ENCODE results near the gene CAMTA1. TPM values are rescaled to one million over a fixed set of nuclear protein-coding genes. Genes with fewer than 3 reads are reported as not detected.
"Not testable (repeated sequence)": the region's sequence is repeated elsewhere in the genome, so short reads cannot be mapped to it uniquely, and the experiment has no call there.

Gene CAMTA1
- polyA plus RNA-seq, 1 donor from 2014 or later, result 79.0 TPM

- Mint-ChIP-seq H3K27ac (no peak overlapping the region), H3K27me3 (peaks cover 17% of the 10 kb centered on the region), H3K4me3 (no peak overlapping the region), H3K36me3 (no peaks in the 10 kb centered on the region), H3K9me3 (peaks cover 0 to 4% (median 3%) of the 10 kb centered on the region in 3 donors), H3K4me1 (no peaks in the 10 kb centered on the region)
These were observed 127.8 kb downstream of the CAMTA1 start for GRCh38 chr1:6913086-6913485.

GRCh38 chr1:6914706-6915105 is 129.5 kb downstream of the CAMTA1 start:
- H3K27me3 Mint-ChIP-seq, result peaks cover 19% of the 10 kb centered on the region

GRCh38 chr1:6915999-6916565 is 130.8 kb downstream of the CAMTA1 start:
- H3K36me3 Mint-ChIP-seq, result no peaks in the 10 kb centered on the region
- no peaks in the 10 kb centered on the region for H3K4me1 Mint-ChIP-seq
- H3K27ac Mint-ChIP-seq, result no peak overlapping the region
- peaks cover 0 to 4% (median 3%) of the 10 kb centered on the region in 3 donors for H3K9me3 Mint-ChIP-seq
- H3K27me3 Mint-ChIP-seq, result peaks cover 19% of the 10 kb centered on the region
- H3K4me3 Mint-ChIP-seq, result no peak overlapping the region

More at GRCh38 chr1:6914706-6915105, 129.5 kb downstream of the CAMTA1 start:
- Mint-ChIP-seq H3K36me3 (no peaks in the 10 kb centered on the region), H3K4me3 (no peak overlapping the region), H3K4me1 (no peaks in the 10 kb centered on the region), H3K27ac (no peak overlapping the region), H3K9me3 (peaks cover 0 to 4% (median 3%) of the 10 kb centered on the region in 3 donors)

- Mint-ChIP-seq H3K27me3 (peaks cover 17% of the 10 kb centered on the region), H3K36me3 (no peaks in the 10 kb centered on the region), H3K4me1 (no peaks in the 10 kb centered on the region), H3K9me3 (peaks cover 0 to 4% (median 3%) of the 10 kb centered on the region in 3 donors), H3K4me3 (no peak overlapping the region), H3K27ac (no peak overlapping the region)
These were observed 131.8 kb downstream of the CAMTA1 start for GRCh38 chr1:6917067-6917466.

GRCh38 chr1:6918186-6918924 is 133.1 kb downstream of the CAMTA1 start:
- Mint-ChIP-seq H3K4me1 (no peaks in the 10 kb centered on the region), H3K27ac (peak overlapping the region in 1 of 3 donors; percentile 84), H3K36me3 (no peaks in the 10 kb centered on the region), H3K4me3 (no peak overlapping the region), H3K27me3 (peaks cover 16% of the 10 kb centered on the region), H3K9me3 (peaks cover 0 to 3% (median 3%) of the 10 kb centered on the region in 3 donors)

GRCh38 chr1:6918925-6919511 is 133.8 kb downstream of the CAMTA1 start:
- Mint-ChIP-seq H3K4me3 (no peak overlapping the region), H3K27me3 (peaks cover 13% of the 10 kb centered on the region), H3K9me3 (no peaks in the 10 kb centered on the region), H3K27ac (no peak overlapping the region), H3K4me1 (no peaks in the 10 kb centered on the region), H3K36me3 (peaks cover 1% of the 10 kb centered on the region)

- H3K36me3 Mint-ChIP-seq, H3K4me3 Mint-ChIP-seq, H3K27me3 Mint-ChIP-seq, H3K9me3 Mint-ChIP-seq, H3K27ac Mint-ChIP-seq, H3K4me1 Mint-ChIP-seq: not testable (repeated sequence)
These were observed 136.3 kb downstream of the CAMTA1 start for GRCh38 chr1:6921506-6921905.

- H3K4me3 Mint-ChIP-seq, result no peak overlapping the region
- no peaks in the 10 kb centered on the region for H3K4me1 Mint-ChIP-seq
- no peak overlapping the region for H3K27ac Mint-ChIP-seq
- peaks cover 2% of the 10 kb centered on the region for H3K36me3 Mint-ChIP-seq
- H3K27me3 Mint-ChIP-seq, result peaks cover 4% of the 10 kb centered on the region
- H3K9me3 Mint-ChIP-seq, result no peaks in the 10 kb centered on the region
These were observed 137.1 kb downstream of the CAMTA1 start for GRCh38 chr1:6922096-6922931.

- Mint-ChIP-seq H3K4me3 (no peak overlapping the region), H3K4me1 (no peaks in the 10 kb centered on the region), H3K9me3 (no peaks in the 10 kb centered on the region), H3K36me3 (peaks cover 2% of the 10 kb centered on the region), H3K27me3 (peaks cover 4% of the 10 kb centered on the region), H3K27ac (no peak overlapping the region)
These were observed 137.8 kb downstream of the CAMTA1 start for GRCh38 chr1:6923012-6923411.

- H3K27ac Mint-ChIP-seq, result no peak overlapping the region
- H3K9me3 Mint-ChIP-seq, result no peaks in the 10 kb centered on the region
- H3K36me3 Mint-ChIP-seq, result peaks cover 2% of the 10 kb centered on the region
- H3K4me3 Mint-ChIP-seq, result no peak overlapping the region
- H3K4me1 Mint-ChIP-seq, result no peaks in the 10 kb centered on the region
- H3K27me3 Mint-ChIP-seq, result peaks cover 4% of the 10 kb centered on the region
These were observed 138.2 kb downstream of the CAMTA1 start for GRCh38 chr1:6923416-6923815.

GRCh38 chr1:6923955-6924881 is 139.0 kb downstream of the CAMTA1 start:
- Mint-ChIP-seq H3K27ac (no peak overlapping the region), H3K4me3 (no peak overlapping the region), H3K4me1 (no peaks in the 10 kb centered on the region), H3K27me3 (peaks cover 4% of the 10 kb centered on the region), H3K36me3 (peaks cover 2% of the 10 kb centered on the region), H3K9me3 (no peaks in the 10 kb centered on the region)

GRCh38 chr1:6924891-6925290 is 139.6 kb downstream of the CAMTA1 start:
- Mint-ChIP-seq H3K9me3 (no peaks in the 10 kb centered on the region), H3K4me3 (no peak overlapping the region), H3K4me1 (no peaks in the 10 kb centered on the region), H3K36me3 (peaks cover 2% of the 10 kb centered on the region), H3K27ac (no peak overlapping the region), H3K27me3 (peaks cover 2% of the 10 kb centered on the region)

GRCh38 chr1:6927626-6928025 is 142.4 kb downstream of the CAMTA1 start:
- peaks cover 2% of the 10 kb centered on the region for H3K27me3 Mint-ChIP-seq
- peaks cover 2% of the 10 kb centered on the region for H3K36me3 Mint-ChIP-seq
- no peaks in the 10 kb centered on the region for H3K9me3 Mint-ChIP-seq
- no peak overlapping the region for H3K27ac Mint-ChIP-seq
- no peaks in the 10 kb centered on the region for H3K4me1 Mint-ChIP-seq
- H3K4me3 Mint-ChIP-seq, result no peak overlapping the region

GRCh38 chr1:6928106-6928885 is 143.0 kb downstream of the CAMTA1 start:
- no peak overlapping the region for H3K4me3 Mint-ChIP-seq
- peaks cover 2% of the 10 kb centered on the region for H3K36me3 Mint-ChIP-seq
- H3K4me1 Mint-ChIP-seq, result no peaks in the 10 kb centered on the region
- no peak overlapping the region for H3K27ac Mint-ChIP-seq
- peaks cover 2% of the 10 kb centered on the region for H3K27me3 Mint-ChIP-seq
- H3K9me3 Mint-ChIP-seq, result no peaks in the 10 kb centered on the region
